Measurements from ENCODE around the gene ZNRD2. TPM values are rescaled to one million over a fixed set of nuclear protein-coding genes. Genes with fewer than 3 reads are reported as not detected.

ZNRD2 gene
- total RNA-seq, 1 experiment from 2014 or later, result 66.8 TPM

DNA sequence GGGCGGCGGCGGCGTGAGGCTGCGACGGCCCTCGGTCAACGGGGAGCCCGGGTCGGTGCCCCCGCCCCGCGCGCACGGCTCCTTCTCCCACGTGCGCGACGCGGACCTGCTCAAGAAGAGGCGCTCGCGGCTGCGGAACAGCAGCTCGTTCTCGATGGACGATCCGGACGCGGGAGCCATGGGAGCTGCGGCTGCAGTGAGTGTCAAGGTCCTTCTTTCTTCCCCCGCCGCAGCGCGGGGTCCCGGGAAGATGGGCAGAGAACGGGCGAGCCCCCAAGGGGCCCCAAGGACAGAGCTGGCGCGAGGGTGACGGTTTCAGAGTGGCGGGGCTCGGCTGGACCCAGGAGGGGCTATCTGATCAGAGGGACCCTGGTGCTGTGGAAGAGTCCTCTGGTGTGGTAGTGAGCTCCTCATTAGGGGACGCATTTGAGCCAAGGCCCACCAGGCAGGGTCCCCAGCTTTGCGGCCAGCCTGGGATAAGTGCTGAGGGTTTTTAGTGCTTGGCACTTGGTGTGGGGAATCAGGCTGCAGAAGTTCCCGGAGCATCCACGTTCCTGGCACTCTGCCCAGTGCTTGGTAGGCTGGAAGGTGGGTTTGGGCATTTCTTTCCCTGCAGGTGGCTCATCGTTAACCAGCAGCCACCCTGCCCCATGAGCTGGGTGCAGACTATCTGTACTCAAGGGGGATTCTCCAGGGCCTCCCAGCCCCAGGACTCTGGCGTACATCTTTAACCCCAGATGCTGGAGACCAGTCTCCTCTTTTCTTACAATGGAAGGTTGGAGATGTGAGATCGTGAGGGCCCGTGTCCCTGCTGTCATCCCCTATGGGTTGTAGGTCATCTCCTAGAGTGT, 15.3 kb downstream of the ZNRD2 start:
- RAD21 ChIA-PET (ENCODE audit: low non-redundant PET in 1 of 2, low total read pairs in 2 of 2, uncharacterized antibody in 2 of 2, unreplicated experiment in 2 of 2), result no interaction called here
- H3K9ac ChIP-seq (ENCODE audit: low read length), result no peak overlapping the region
- no peaks in the 10 kb centered on the region for H3K79me2 ChIP-seq (ENCODE audit: insufficient read depth, low read length)
- no peaks in the 10 kb centered on the region; a peak in 2 of 4 replicates for H3K36me3 ChIP-seq (ENCODE audit: control insufficient read depth in 1 of 2, insufficient read depth in 2 of 2, low read length in 2 of 2)
- no TSS peak for BruUV-seq (replicated peaks)
- POLR2A ChIA-PET, result interaction anchor here (0.9 kb wide), 1 partner anchor 274 kb away, joined by 3 read pairs; the partner anchor contains the start of gene MUS81
- no peak overlapping the region for H2AFZ ChIP-seq (ENCODE audit: low read depth, low read length, poor library complexity, severe bottlenecking)
- peaks cover 14 to 25% of the 10 kb centered on the region in 2 experiments for H3K4me1 ChIP-seq (ENCODE audit: control insufficient read depth in 1 of 2, insufficient read depth in 2 of 2, low read length in 2 of 2)
- no peaks in the 10 kb centered on the region for H3K9me2 ChIP-seq (ENCODE audit: insufficient read depth)
- no peak overlapping the region for H3K4me3 ChIP-seq (replicated peaks in 1 of 2; ENCODE audit: low read depth in 1 of 2, low read length in 2 of 2)
- no peak for TF ChIP-seq ZFX (IDR thresholded peaks at IDR 0.05)
- no peak for TF ChIP-seq SP1 (IDR thresholded peaks at IDR 0.05; ENCODE audit: low read depth)
- TF ChIP-seq ZNF274 (IDR thresholded peaks at IDR 0.05; ENCODE audit: low read depth, low read length), result no peak
- H3K27me3 ChIP-seq (ENCODE audit: insufficient read depth, low read length), result no peaks in the 10 kb centered on the region
- no peak overlapping the region for H3K4me2 ChIP-seq (ENCODE audit: low read length)
- no peaks in the 10 kb centered on the region for H4K20me1 ChIP-seq (ENCODE audit: insufficient read depth)
- no peak overlapping the region for H3K27ac ChIP-seq (ENCODE audit: low read depth, low read length)
- intact Hi-C loops (cut with micrococcal nuclease), result no loop called here
- H3K9me3 ChIP-seq (ENCODE audit: control insufficient read depth in 1 of 2, insufficient read depth in 1 of 2, low read depth in 1 of 2, low read length in 2 of 2), result no peaks in the 10 kb centered on the region
- DNase-seq (ENCODE audit: low read depth, low spot score), result no peak
- CTCF ChIA-PET, result interaction anchor here (0.9 to 1.2 kb wide), 3 partner anchors 8 to 45 kb away, joined by 3 to 6 read pairs (median 3); no protein-coding TSS in a partner anchor
- ATAC-seq, result no peak

DNA sequence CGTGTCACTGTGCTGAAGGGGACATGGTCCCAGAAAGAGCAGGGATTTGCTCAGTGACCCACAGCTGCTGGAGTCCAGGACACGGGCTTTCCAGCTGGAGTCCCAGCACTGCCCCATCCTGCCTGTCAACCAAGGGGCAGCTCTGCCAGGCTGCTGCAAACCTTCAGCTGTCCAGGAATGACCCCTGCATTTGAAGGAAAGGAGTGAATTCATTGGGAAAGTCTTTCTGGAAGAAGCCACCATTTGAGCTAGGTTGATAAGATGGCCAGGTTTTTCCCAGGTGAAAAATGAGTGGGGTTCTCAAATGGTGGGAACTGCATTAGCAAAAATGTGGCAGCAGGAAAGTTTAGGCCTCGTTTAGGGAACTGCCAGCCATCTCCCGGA, 16.0 kb downstream of the ZNRD2 start:
- RAD21 ChIA-PET (ENCODE audit: low non-redundant PET in 1 of 2, low total read pairs in 2 of 2, uncharacterized antibody in 2 of 2, unreplicated experiment in 2 of 2), result no interaction called here
- CTCF ChIA-PET, result interaction anchor here (0.9 to 1.0 kb wide), 2 partner anchors 9 to 45 kb away, joined by 3 read pairs; no protein-coding TSS in a partner anchor
- Histone ChIP-seq H3K9me2 (ENCODE audit: insufficient read depth) (no peaks in the 10 kb centered on the region), H3K27ac (ENCODE audit: low read depth, low read length) (no peak overlapping the region), H2AFZ (ENCODE audit: low read depth, low read length, poor library complexity, severe bottlenecking) (no peak overlapping the region), H3K27me3 (ENCODE audit: insufficient read depth, low read length) (no peaks in the 10 kb centered on the region), H3K79me2 (ENCODE audit: insufficient read depth, low read length) (no peaks in the 10 kb centered on the region), H3K4me3 (replicated peaks in 1 of 2; ENCODE audit: low read depth in 1 of 2, low read length in 2 of 2) (no peak overlapping the region), H3K9me3 (ENCODE audit: control insufficient read depth in 1 of 2, insufficient read depth in 1 of 2, low read depth in 1 of 2, low read length in 2 of 2) (no peaks in the 10 kb centered on the region), H3K4me2 (ENCODE audit: low read length) (no peak overlapping the region), H3K9ac (ENCODE audit: low read length) (no peak overlapping the region), H3K36me3 (ENCODE audit: control insufficient read depth in 1 of 2, insufficient read depth in 2 of 2, low read length in 2 of 2) (no peaks in the 10 kb centered on the region; a peak in 1 of 4 replicates), H3K4me1 (ENCODE audit: control insufficient read depth in 1 of 2, insufficient read depth in 2 of 2, low read length in 2 of 2) (peaks cover 14 to 25% of the 10 kb centered on the region in 2 experiments), H4K20me1 (ENCODE audit: insufficient read depth) (no peaks in the 10 kb centered on the region)
- DNase-seq (ENCODE audit: low read depth, low spot score) (no peak), ATAC-seq (no peak)
- TF ChIP-seq CEBPB (IDR thresholded peaks at IDR 0.05; ENCODE audit: low read depth) (no peak), ZFX (IDR thresholded peaks at IDR 0.05) (no peak), SP1 (IDR thresholded peaks at IDR 0.05; ENCODE audit: low read depth) (no peak), MAX (IDR thresholded peaks at IDR 0.05) (no peak), ELF1 (IDR thresholded peaks at IDR 0.05; ENCODE audit: borderline replicate concordance, low read depth) (no peak), CBX3 (IDR thresholded peaks at IDR 0.05; ENCODE audit: low read depth) (no peak), POLR2AphosphoS5 (IDR thresholded peaks at IDR 0.05; ENCODE audit: low read depth, low read length) (no peak), POLR2A (IDR thresholded peaks at IDR 0.05; ENCODE audit: borderline replicate concordance, extremely low read depth, insufficient read depth, insufficient read length) (no peak), REST (IDR thresholded peaks at IDR 0.05; ENCODE audit: low read depth) (no peak), YY1 (IDR thresholded peaks at IDR 0.05; ENCODE audit: extremely low read depth, insufficient replicate concordance, low read depth, low read length) (no peak), FOSL1 (IDR thresholded peaks at IDR 0.05; ENCODE audit: low read depth) (no peak), JUND (IDR thresholded peaks at IDR 0.05) (no peak), RAD21 (IDR thresholded peaks at IDR 0.05; ENCODE audit: low read depth) (no peak), SRF (IDR thresholded peaks at IDR 0.05; ENCODE audit: low read depth) (no peak), ZNF274 (IDR thresholded peaks at IDR 0.05; ENCODE audit: low read depth, low read length) (no peak)
- TF ChIP-seq, protein P1, sequence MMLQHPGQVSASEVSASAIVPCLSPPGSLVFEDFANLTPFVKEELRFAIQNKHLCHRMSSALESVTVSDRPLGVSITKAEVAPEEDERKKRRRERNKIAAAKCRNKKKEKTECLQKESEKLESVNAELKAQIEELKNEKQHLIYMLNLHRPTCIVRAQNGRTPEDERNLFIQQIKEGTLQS (IDR thresholded peaks at IDR 0.05), result no peak
- intact Hi-C loops (cut with micrococcal nuclease), result no loop called here
- POLR2A ChIA-PET, result interaction anchor here (0.9 to 1.5 kb wide), 2 partner anchors 12 to 273 kb away, joined by 3 read pairs; partner anchors contain the start of gene MUS81
- BruUV-seq (replicated peaks), result no TSS peak
